ENCODE data around the gene ERP44.

Gene ERP44

GRCh38 chr9:100131216-100131615 is 32.4 kb upstream of the ERP44 start:
- no peak for DNase-seq (ENCODE audit: extremely low spot score)
- ChIA-PET POLR2A (no interaction called here), CTCF (no interaction called here)
- TF ChIP-seq FOXM1 (IDR thresholded peaks at IDR 0.05; ENCODE audit: borderline replicate concordance): no peak
- TF ChIP-seq HDGF (IDR thresholded peaks at IDR 0.05; ENCODE audit: borderline replicate concordance): no peak
- no peak for TF ChIP-seq SUZ12 (IDR thresholded peaks at IDR 0.05)
- no peak for TF ChIP-seq L3MBTL2 (conservative IDR thresholded peaks at IDR 0.05)
- TF ChIP-seq LEF1 (IDR thresholded peaks at IDR 0.05; ENCODE audit: borderline replicate concordance): no peak
- TF ChIP-seq TARDBP (IDR thresholded peaks at IDR 0.05): no peak
- TF ChIP-seq CTBP1 (IDR thresholded peaks at IDR 0.05; ENCODE audit: borderline replicate concordance): no peak
- no peak for TF ChIP-seq ELF4 (IDR thresholded peaks at IDR 0.05)
- no peak for TF ChIP-seq ARNT (IDR thresholded peaks at IDR 0.05)
- no peak for TF ChIP-seq NFRKB (IDR thresholded peaks at IDR 0.05)
- TF ChIP-seq FOXK2 (IDR thresholded peaks at IDR 0.05): no peak
- no peak for TF ChIP-seq ZNF384 (IDR thresholded peaks at IDR 0.05)
- TF ChIP-seq, protein P1, sequence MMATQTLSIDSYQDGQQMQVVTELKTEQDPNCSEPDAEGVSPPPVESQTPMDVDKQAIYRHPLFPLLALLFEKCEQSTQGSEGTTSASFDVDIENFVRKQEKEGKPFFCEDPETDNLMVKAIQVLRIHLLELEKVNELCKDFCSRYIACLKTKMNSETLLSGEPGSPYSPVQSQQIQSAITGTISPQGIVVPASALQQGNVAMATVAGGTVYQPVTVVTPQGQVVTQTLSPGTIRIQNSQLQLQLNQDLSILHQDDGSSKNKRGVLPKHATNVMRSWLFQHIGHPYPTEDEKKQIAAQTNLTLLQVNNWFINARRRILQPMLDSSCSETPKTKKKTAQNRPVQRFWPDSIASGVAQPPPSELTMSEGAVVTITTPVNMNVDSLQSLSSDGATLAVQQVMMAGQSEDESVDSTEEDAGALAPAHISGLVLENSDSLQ (IDR thresholded peaks at IDR 0.05): no peak
- no peak for TF ChIP-seq FOXA1 (IDR thresholded peaks at IDR 0.05)
- TF ChIP-seq SP1 (IDR thresholded peaks at IDR 0.05): no peak
- TF ChIP-seq BHLHE40 (IDR thresholded peaks at IDR 0.05; ENCODE audit: borderline replicate concordance): no peak

GRCh38 chr9:100129772-100130171 is 31.0 kb upstream of the ERP44 start:
- ChIA-PET CTCF (no interaction called here), POLR2A (no interaction called here)
- TF ChIP-seq BHLHE40 (IDR thresholded peaks at IDR 0.05; ENCODE audit: borderline replicate concordance) (no peak), L3MBTL2 (conservative IDR thresholded peaks at IDR 0.05) (no peak), FOXM1 (IDR thresholded peaks at IDR 0.05; ENCODE audit: borderline replicate concordance) (no peak), NFRKB (IDR thresholded peaks at IDR 0.05) (no peak), CTBP1 (IDR thresholded peaks at IDR 0.05; ENCODE audit: borderline replicate concordance) (no peak), ZNF384 (IDR thresholded peaks at IDR 0.05) (no peak), HDGF (IDR thresholded peaks at IDR 0.05; ENCODE audit: borderline replicate concordance) (no peak), TARDBP (IDR thresholded peaks at IDR 0.05) (no peak), ELF4 (IDR thresholded peaks at IDR 0.05) (no peak), FOXA1 (IDR thresholded peaks at IDR 0.05) (no peak), ARNT (IDR thresholded peaks at IDR 0.05) (no peak)
- TF ChIP-seq, protein P1 (IDR thresholded peaks at IDR 0.05): no peak
- DNase-seq (ENCODE audit: extremely low spot score): no peak

DNA sequence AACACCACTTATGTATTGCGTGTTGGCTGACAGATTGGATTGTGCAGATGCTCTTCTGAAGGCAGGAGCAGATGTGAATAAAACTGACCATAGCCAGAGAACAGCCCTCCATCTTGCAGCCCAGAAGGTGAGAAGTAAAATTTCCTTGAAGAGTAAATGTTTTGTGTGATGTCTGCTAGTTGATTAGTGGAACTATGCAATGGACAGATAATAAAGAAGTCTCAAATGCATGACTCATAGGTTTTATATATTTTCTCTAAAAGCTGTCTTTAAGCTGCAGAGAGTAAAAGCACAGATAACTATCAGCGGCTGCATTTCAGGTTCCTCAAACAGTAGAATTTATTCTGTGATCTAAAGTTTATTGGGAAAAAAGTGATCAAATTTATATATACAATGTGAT is 27.6 kb upstream of the ERP44 start:
- CTCF ChIA-PET: no interaction called here

GRCh38 chr9:100125910-100126309 is 27.1 kb upstream of the ERP44 start:
- TF ChIP-seq CTBP1 (IDR thresholded peaks at IDR 0.05; ENCODE audit: borderline replicate concordance): no peak
- no peak for TF ChIP-seq NFRKB (IDR thresholded peaks at IDR 0.05)
- TF ChIP-seq, protein P1 (IDR thresholded peaks at IDR 0.05): no peak
- TF ChIP-seq ARNT (IDR thresholded peaks at IDR 0.05): no peak
- no peak for TF ChIP-seq HDGF (IDR thresholded peaks at IDR 0.05; ENCODE audit: borderline replicate concordance)
- no peak for TF ChIP-seq FOXA1 (IDR thresholded peaks at IDR 0.05)
- no peak for TF ChIP-seq BHLHE40 (IDR thresholded peaks at IDR 0.05; ENCODE audit: borderline replicate concordance)
- no peak for TF ChIP-seq TARDBP (IDR thresholded peaks at IDR 0.05)
- TF ChIP-seq ELF4 (IDR thresholded peaks at IDR 0.05): no peak
- TF ChIP-seq SUZ12 (IDR thresholded peaks at IDR 0.05): no peak
- TF ChIP-seq FOXM1 (IDR thresholded peaks at IDR 0.05; ENCODE audit: borderline replicate concordance): no peak
- TF ChIP-seq FOXK2 (IDR thresholded peaks at IDR 0.05): no peak
- TF ChIP-seq LEF1 (IDR thresholded peaks at IDR 0.05; ENCODE audit: borderline replicate concordance): no peak
- TF ChIP-seq L3MBTL2 (conservative IDR thresholded peaks at IDR 0.05): no peak
- no peak for TF ChIP-seq SP1 (IDR thresholded peaks at IDR 0.05)
- POLR2A ChIA-PET: no interaction called here
- no peak for DNase-seq (ENCODE audit: extremely low spot score)
- CTCF ChIA-PET: no interaction called here

More for the DNA sequence above, 27.6 kb upstream of the ERP44 start:
- POLR2A ChIA-PET: no interaction called here
- TF ChIP-seq FOXA1 (IDR thresholded peaks at IDR 0.05) (no peak), CTBP1 (IDR thresholded peaks at IDR 0.05; ENCODE audit: borderline replicate concordance) (no peak), ZNF384 (IDR thresholded peaks at IDR 0.05) (no peak), BHLHE40 (IDR thresholded peaks at IDR 0.05; ENCODE audit: borderline replicate concordance) (no peak), L3MBTL2 (conservative IDR thresholded peaks at IDR 0.05) (no peak), FOXK2 (IDR thresholded peaks at IDR 0.05) (no peak), HDGF (IDR thresholded peaks at IDR 0.05; ENCODE audit: borderline replicate concordance) (no peak)
- TF ChIP-seq, protein P1 (IDR thresholded peaks at IDR 0.05): no peak
- DNase-seq (ENCODE audit: extremely low spot score): no peak

GRCh38 chr9:100125236-100125635 is 26.4 kb upstream of the ERP44 start:
- ChIA-PET POLR2A (no interaction called here), CTCF (no interaction called here)
- no peak for DNase-seq (ENCODE audit: extremely low spot score)
- TF ChIP-seq NFRKB (IDR thresholded peaks at IDR 0.05): no peak
- TF ChIP-seq FOXK2 (IDR thresholded peaks at IDR 0.05): no peak
- no peak for TF ChIP-seq CTBP1 (IDR thresholded peaks at IDR 0.05; ENCODE audit: borderline replicate concordance)
- TF ChIP-seq FOXA1 (IDR thresholded peaks at IDR 0.05): no peak
- no peak for TF ChIP-seq L3MBTL2 (conservative IDR thresholded peaks at IDR 0.05)
- TF ChIP-seq SP1 (IDR thresholded peaks at IDR 0.05): no peak
- TF ChIP-seq TARDBP (IDR thresholded peaks at IDR 0.05): no peak
- TF ChIP-seq ZNF384 (IDR thresholded peaks at IDR 0.05): no peak
- no peak for TF ChIP-seq HDGF (IDR thresholded peaks at IDR 0.05; ENCODE audit: borderline replicate concordance)
- TF ChIP-seq SUZ12 (IDR thresholded peaks at IDR 0.05): no peak
- no peak for TF ChIP-seq LEF1 (IDR thresholded peaks at IDR 0.05; ENCODE audit: borderline replicate concordance)
- TF ChIP-seq, protein P1 (IDR thresholded peaks at IDR 0.05): no peak
- TF ChIP-seq ELF4 (IDR thresholded peaks at IDR 0.05): no peak
- TF ChIP-seq ARNT (IDR thresholded peaks at IDR 0.05): no peak
- no peak for TF ChIP-seq FOXM1 (IDR thresholded peaks at IDR 0.05; ENCODE audit: borderline replicate concordance)
- TF ChIP-seq BHLHE40 (IDR thresholded peaks at IDR 0.05; ENCODE audit: borderline replicate concordance): no peak

Data from HEK293T (cell line).